Prostate gland (tissue), 2 donors: ENCODE results near the gene RBM19.

Experiments
- POLR2A ChIP-seq: fragments of 450-650 bp; IDR thresholded peaks from one replicate; pipeline ENCODE4 v1.6.1; 2016; ENCODE audit warnings: antibody characterized with exemption, mild to moderate bottlenecking
- POLR2AphosphoS5 ChIP-seq: sonication (generic); formaldehyde crosslinking; IDR thresholded peaks from one replicate; pipeline ENCODE4 v1.6.1; 2017; ENCODE audit warnings: antibody characterized with exemption
- TF ChIP-seq, protein P1 (sequence below), 4 experiments: fragments of 200-600 bp in 2 of 4; fragments of 450-650 bp in 2 of 4; sonication (generic) in 2 of 4; IDR thresholded peaks; 1 replicate in 3 of 4; 2 replicates in 1 of 4; pipeline ENCODE4 v1.5.1; 2016 to 2019; ENCODE audit warnings: antibody characterized with exemption in 4 of 4, mild to moderate bottlenecking in 2 of 4, moderate library complexity in 2 of 4

DNA sequence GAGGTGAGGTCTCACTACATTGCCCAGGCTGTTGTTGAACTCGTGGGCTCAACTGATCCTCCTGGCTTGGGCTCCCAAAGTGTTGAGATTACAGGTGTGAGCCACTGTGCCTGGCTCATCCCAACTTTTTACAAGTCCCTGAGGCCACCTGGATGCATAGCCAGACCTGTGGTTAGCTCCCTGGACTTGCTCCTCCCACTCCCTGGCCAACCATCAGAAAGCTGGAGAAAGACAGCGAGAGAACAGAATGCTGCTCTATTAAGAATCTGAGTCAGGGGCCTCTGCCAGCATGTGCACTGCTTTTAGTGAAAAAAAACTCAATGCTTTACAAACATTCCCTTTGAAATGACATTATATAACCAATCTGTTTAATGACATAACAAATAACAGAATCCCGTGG lies 78.2 kb downstream of the RBM19 start:
- TF ChIP-seq, protein P1, sequence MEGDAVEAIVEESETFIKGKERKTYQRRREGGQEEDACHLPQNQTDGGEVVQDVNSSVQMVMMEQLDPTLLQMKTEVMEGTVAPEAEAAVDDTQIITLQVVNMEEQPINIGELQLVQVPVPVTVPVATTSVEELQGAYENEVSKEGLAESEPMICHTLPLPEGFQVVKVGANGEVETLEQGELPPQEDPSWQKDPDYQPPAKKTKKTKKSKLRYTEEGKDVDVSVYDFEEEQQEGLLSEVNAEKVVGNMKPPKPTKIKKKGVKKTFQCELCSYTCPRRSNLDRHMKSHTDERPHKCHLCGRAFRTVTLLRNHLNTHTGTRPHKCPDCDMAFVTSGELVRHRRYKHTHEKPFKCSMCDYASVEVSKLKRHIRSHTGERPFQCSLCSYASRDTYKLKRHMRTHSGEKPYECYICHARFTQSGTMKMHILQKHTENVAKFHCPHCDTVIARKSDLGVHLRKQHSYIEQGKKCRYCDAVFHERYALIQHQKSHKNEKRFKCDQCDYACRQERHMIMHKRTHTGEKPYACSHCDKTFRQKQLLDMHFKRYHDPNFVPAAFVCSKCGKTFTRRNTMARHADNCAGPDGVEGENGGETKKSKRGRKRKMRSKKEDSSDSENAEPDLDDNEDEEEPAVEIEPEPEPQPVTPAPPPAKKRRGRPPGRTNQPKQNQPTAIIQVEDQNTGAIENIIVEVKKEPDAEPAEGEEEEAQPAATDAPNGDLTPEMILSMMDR (IDR thresholded peaks at IDR 0.05): no peak
- TF ChIP-seq POLR2A (no peak), POLR2AphosphoS5 (no peak)
